ENCODE data around the gene NFATC2. TPM values are rescaled to one million over a fixed set of nuclear protein-coding genes. Genes with fewer than 3 reads are reported as not detected.

The NFATC2 gene
- total RNA-seq, 1 experiment from 2014 or later = 32.3 TPM

GRCh38 chr20:51359401-51359800 lies 183.1 kb downstream of the NFATC2 start:
- Histone ChIP-seq H3K27ac (ENCODE audit: low read length) (no peak overlapping the region), H3K9me2 (replicated peaks; ENCODE audit: insufficient read depth, low read length) (no peaks in the 10 kb centered on the region), H3K9me3 (ENCODE audit: low read length) (peaks cover 6% of the 10 kb centered on the region; the same call in 1 of the 2 replicates), H3K4me2 (ENCODE audit: low read depth, low read length, poor library complexity, severe bottlenecking) (no peak overlapping the region), H4K20me1 (ENCODE audit: insufficient read depth, low read depth, low read length) (no peaks in the 10 kb centered on the region), H3K4me1 (ENCODE audit: low read length) (no peaks in the 10 kb centered on the region), H3K4me3 (ENCODE audit: low read length) (no peak overlapping the region), H3K9ac (ENCODE audit: low read length) (no peak overlapping the region), H3K79me2 (ENCODE audit: low read length) (no peaks in the 10 kb centered on the region), H2AFZ (ENCODE audit: low read length) (no peak overlapping the region), H3K36me3 (ENCODE audit: insufficient read depth, low read length) (no peaks in the 10 kb centered on the region), H3K27me3 (ENCODE audit: low read length) (peaks cover 3% of the 10 kb centered on the region; the same call in 1 of the 2 replicates)
- no peak for DNase-seq

GRCh38 chr20:51358032-51358724 lies 184.3 kb downstream of the NFATC2 start:
- no peak for DNase-seq
- Histone ChIP-seq H4K20me1 (ENCODE audit: insufficient read depth, low read depth, low read length) (no peaks in the 10 kb centered on the region), H3K4me1 (ENCODE audit: low read length) (no peaks in the 10 kb centered on the region), H3K4me2 (ENCODE audit: low read depth, low read length, poor library complexity, severe bottlenecking) (no peak overlapping the region), H3K27ac (ENCODE audit: low read length) (no peak overlapping the region), H3K9me2 (replicated peaks; ENCODE audit: insufficient read depth, low read length) (no peaks in the 10 kb centered on the region), H3K4me3 (ENCODE audit: low read length) (no peak overlapping the region), H3K79me2 (ENCODE audit: low read length) (no peaks in the 10 kb centered on the region), H2AFZ (ENCODE audit: low read length) (no peak overlapping the region), H3K9ac (ENCODE audit: low read length) (no peak overlapping the region), H3K36me3 (ENCODE audit: insufficient read depth, low read length) (no peaks in the 10 kb centered on the region), H3K27me3 (ENCODE audit: low read length) (no peaks in the 10 kb centered on the region), H3K9me3 (ENCODE audit: low read length) (no peaks in the 10 kb centered on the region)

GRCh38 chr20:51357543-51357942 lies 185.0 kb downstream of the NFATC2 start:
- Histone ChIP-seq H3K4me3 (ENCODE audit: low read length) (no peak overlapping the region), H3K27me3 (ENCODE audit: low read length) (no peaks in the 10 kb centered on the region), H3K9me2 (replicated peaks; ENCODE audit: insufficient read depth, low read length) (no peaks in the 10 kb centered on the region), H3K4me1 (ENCODE audit: low read length) (no peaks in the 10 kb centered on the region), H4K20me1 (ENCODE audit: insufficient read depth, low read depth, low read length) (no peaks in the 10 kb centered on the region), H3K4me2 (ENCODE audit: low read depth, low read length, poor library complexity, severe bottlenecking) (no peak overlapping the region), H3K9me3 (ENCODE audit: low read length) (no peaks in the 10 kb centered on the region), H3K9ac (ENCODE audit: low read length) (no peak overlapping the region), H3K79me2 (ENCODE audit: low read length) (no peaks in the 10 kb centered on the region), H3K36me3 (ENCODE audit: insufficient read depth, low read length) (no peaks in the 10 kb centered on the region), H3K27ac (ENCODE audit: low read length) (no peak overlapping the region), H2AFZ (ENCODE audit: low read length) (no peak overlapping the region)
- no peak for DNase-seq

- Histone ChIP-seq H3K9me3 (ENCODE audit: low read length) (no peaks in the 10 kb centered on the region), H3K36me3 (ENCODE audit: insufficient read depth, low read length) (no peaks in the 10 kb centered on the region), H3K9me2 (replicated peaks; ENCODE audit: insufficient read depth, low read length) (no peaks in the 10 kb centered on the region), H2AFZ (ENCODE audit: low read length) (no peak overlapping the region), H4K20me1 (ENCODE audit: insufficient read depth, low read depth, low read length) (no peaks in the 10 kb centered on the region), H3K27me3 (ENCODE audit: low read length) (no peaks in the 10 kb centered on the region), H3K4me3 (ENCODE audit: low read length) (no peak overlapping the region), H3K4me2 (ENCODE audit: low read depth, low read length, poor library complexity, severe bottlenecking) (no peak overlapping the region), H3K4me1 (ENCODE audit: low read length) (no peaks in the 10 kb centered on the region), H3K27ac (ENCODE audit: low read length) (no peak overlapping the region), H3K9ac (ENCODE audit: low read length) (no peak overlapping the region), H3K79me2 (ENCODE audit: low read length) (no peaks in the 10 kb centered on the region)
- no peak for DNase-seq
These were observed 185.6 kb downstream of the NFATC2 start for GRCh38 chr20:51356871-51357270.

GRCh38 chr20:51354769-51355319 lies 187.7 kb downstream of the NFATC2 start:
- Histone ChIP-seq H3K9ac (ENCODE audit: low read length) (no peak overlapping the region), H3K27ac (ENCODE audit: low read length) (no peak overlapping the region), H3K36me3 (ENCODE audit: insufficient read depth, low read length) (no peaks in the 10 kb centered on the region), H3K9me2 (replicated peaks; ENCODE audit: insufficient read depth, low read length) (no peaks in the 10 kb centered on the region), H3K4me2 (ENCODE audit: low read depth, low read length, poor library complexity, severe bottlenecking) (no peak overlapping the region), H3K4me3 (ENCODE audit: low read length) (no peak overlapping the region), H3K79me2 (ENCODE audit: low read length) (no peaks in the 10 kb centered on the region), H3K4me1 (ENCODE audit: low read length) (no peaks in the 10 kb centered on the region), H2AFZ (ENCODE audit: low read length) (no peak overlapping the region), H3K27me3 (ENCODE audit: low read length) (no peaks in the 10 kb centered on the region), H4K20me1 (ENCODE audit: insufficient read depth, low read depth, low read length) (no peaks in the 10 kb centered on the region), H3K9me3 (ENCODE audit: low read length) (no peaks in the 10 kb centered on the region)
- no peak for DNase-seq

- no peaks in the 10 kb centered on the region for H3K9me3 ChIP-seq (ENCODE audit: low read length)
- no peak overlapping the region for H3K9ac ChIP-seq (ENCODE audit: low read length)
- no peak overlapping the region for H3K27ac ChIP-seq (ENCODE audit: low read length)
- no peak overlapping the region for H2AFZ ChIP-seq (ENCODE audit: low read length)
- H3K4me1 ChIP-seq (ENCODE audit: low read length) = no peaks in the 10 kb centered on the region
- H3K79me2 ChIP-seq (ENCODE audit: low read length) = no peaks in the 10 kb centered on the region
- no peak overlapping the region for H3K4me3 ChIP-seq (ENCODE audit: low read length)
- DNase-seq = no peak
- no peaks in the 10 kb centered on the region for H3K27me3 ChIP-seq (ENCODE audit: low read length)
- H3K36me3 ChIP-seq (ENCODE audit: insufficient read depth, low read length) = no peaks in the 10 kb centered on the region
- H4K20me1 ChIP-seq (ENCODE audit: insufficient read depth, low read depth, low read length) = no peaks in the 10 kb centered on the region
- no peaks in the 10 kb centered on the region for H3K9me2 ChIP-seq (replicated peaks; ENCODE audit: insufficient read depth, low read length)
- H3K4me2 ChIP-seq (ENCODE audit: low read depth, low read length, poor library complexity, severe bottlenecking) = no peak overlapping the region
These were observed 188.2 kb downstream of the NFATC2 start for GRCh38 chr20:51354191-51354768.

- Histone ChIP-seq H4K20me1 (ENCODE audit: insufficient read depth, low read depth, low read length) (no peaks in the 10 kb centered on the region), H3K79me2 (ENCODE audit: low read length) (no peaks in the 10 kb centered on the region), H2AFZ (ENCODE audit: low read length) (no peak overlapping the region), H3K4me3 (ENCODE audit: low read length) (no peak overlapping the region), H3K9me2 (replicated peaks; ENCODE audit: insufficient read depth, low read length) (no peaks in the 10 kb centered on the region), H3K9me3 (ENCODE audit: low read length) (no peaks in the 10 kb centered on the region), H3K27ac (ENCODE audit: low read length) (no peak overlapping the region), H3K4me1 (ENCODE audit: low read length) (no peaks in the 10 kb centered on the region), H3K36me3 (ENCODE audit: insufficient read depth, low read length) (no peaks in the 10 kb centered on the region), H3K9ac (ENCODE audit: low read length) (no peak overlapping the region), H3K27me3 (ENCODE audit: low read length) (no peaks in the 10 kb centered on the region), H3K4me2 (ENCODE audit: low read depth, low read length, poor library complexity, severe bottlenecking) (no peak overlapping the region)
- DNase-seq = no peak
These were observed 189.0 kb downstream of the NFATC2 start for GRCh38 chr20:51353491-51353890.

- H3K4me2 ChIP-seq (ENCODE audit: low read depth, low read length, poor library complexity, severe bottlenecking) = no peak overlapping the region
- no peak overlapping the region for H3K27ac ChIP-seq (ENCODE audit: low read length)
- H3K4me3 ChIP-seq (ENCODE audit: low read length) = no peak overlapping the region
- no peak overlapping the region for H2AFZ ChIP-seq (ENCODE audit: low read length)
- no peaks in the 10 kb centered on the region for H3K9me2 ChIP-seq (replicated peaks; ENCODE audit: insufficient read depth, low read length)
- no peaks in the 10 kb centered on the region for H3K9me3 ChIP-seq (ENCODE audit: low read length)
- H3K79me2 ChIP-seq (ENCODE audit: low read length) = no peaks in the 10 kb centered on the region
- no peaks in the 10 kb centered on the region for H4K20me1 ChIP-seq (ENCODE audit: insufficient read depth, low read depth, low read length)
- H3K4me1 ChIP-seq (ENCODE audit: low read length) = no peaks in the 10 kb centered on the region
- H3K36me3 ChIP-seq (ENCODE audit: insufficient read depth, low read length) = no peaks in the 10 kb centered on the region
- H3K27me3 ChIP-seq (ENCODE audit: low read length) = no peaks in the 10 kb centered on the region
- DNase-seq = no peak
- no peak overlapping the region for H3K9ac ChIP-seq (ENCODE audit: low read length)
These were observed 189.7 kb downstream of the NFATC2 start for GRCh38 chr20:51352791-51353190.
